ENCODE measurements around the gene NPC1L1. TPM values are rescaled to one million over a fixed set of nuclear protein-coding genes. Genes with fewer than 3 reads are reported as not detected.
A peak's percentile ranks its signal among the peaks of the same experiment; 100 is the strongest.

Gene NPC1L1
- total and polyA plus RNA-seq, 9 donors, result 0.04 to 1.5 (median 0.11) TPM; not detected in 1

GRCh38 chr7:44486693-44487092, 54.4 kb downstream of the NPC1L1 start:
- peaks cover 27% of the 10 kb centered on the region for H3K36me3 ChIP-seq (ENCODE audit: control insufficient read depth, insufficient read depth, low read length)
- DNase-seq, result no peak
- WGBS (ENCODE audit: insufficient coverage), result 94% methylated on average over 1 of the region's 1 CpG
- peaks cover 10% of the 10 kb centered on the region for H3K9me3 ChIP-seq (replicated peaks; ENCODE audit: control insufficient read depth, low read depth, low read length)
- no peaks in the 10 kb centered on the region for H3K27me3 ChIP-seq (ENCODE audit: control insufficient read depth, insufficient read depth, low read length)
- H3K4me1 ChIP-seq (ENCODE audit: control insufficient read depth, insufficient read depth, low read length), result peaks cover 5% of the 10 kb centered on the region
- no peak overlapping the region for H3K27ac ChIP-seq (ENCODE audit: low read length)
- no peak overlapping the region for H3K4me3 ChIP-seq (ENCODE audit: low read length)

- H3K27ac ChIP-seq (ENCODE audit: low read length), result no peak overlapping the region
- H3K9me3 ChIP-seq (replicated peaks; ENCODE audit: control insufficient read depth, low read depth, low read length), result peaks cover 10% of the 10 kb centered on the region
- H3K4me1 ChIP-seq (ENCODE audit: control insufficient read depth, insufficient read depth, low read length), result peaks cover 5% of the 10 kb centered on the region
- DNase-seq, result no peak
- H3K27me3 ChIP-seq (ENCODE audit: control insufficient read depth, insufficient read depth, low read length), result no peaks in the 10 kb centered on the region
- 94% methylated on average over 1 of the region's 4 CpGs for WGBS (ENCODE audit: insufficient coverage)
- H3K4me3 ChIP-seq (ENCODE audit: low read length), result no peak overlapping the region
- H3K36me3 ChIP-seq (ENCODE audit: control insufficient read depth, insufficient read depth, low read length), result peaks cover 31% of the 10 kb centered on the region
Measured at GRCh38 chr7:44486001-44486400, 55.1 kb downstream of the NPC1L1 start.

DNA sequence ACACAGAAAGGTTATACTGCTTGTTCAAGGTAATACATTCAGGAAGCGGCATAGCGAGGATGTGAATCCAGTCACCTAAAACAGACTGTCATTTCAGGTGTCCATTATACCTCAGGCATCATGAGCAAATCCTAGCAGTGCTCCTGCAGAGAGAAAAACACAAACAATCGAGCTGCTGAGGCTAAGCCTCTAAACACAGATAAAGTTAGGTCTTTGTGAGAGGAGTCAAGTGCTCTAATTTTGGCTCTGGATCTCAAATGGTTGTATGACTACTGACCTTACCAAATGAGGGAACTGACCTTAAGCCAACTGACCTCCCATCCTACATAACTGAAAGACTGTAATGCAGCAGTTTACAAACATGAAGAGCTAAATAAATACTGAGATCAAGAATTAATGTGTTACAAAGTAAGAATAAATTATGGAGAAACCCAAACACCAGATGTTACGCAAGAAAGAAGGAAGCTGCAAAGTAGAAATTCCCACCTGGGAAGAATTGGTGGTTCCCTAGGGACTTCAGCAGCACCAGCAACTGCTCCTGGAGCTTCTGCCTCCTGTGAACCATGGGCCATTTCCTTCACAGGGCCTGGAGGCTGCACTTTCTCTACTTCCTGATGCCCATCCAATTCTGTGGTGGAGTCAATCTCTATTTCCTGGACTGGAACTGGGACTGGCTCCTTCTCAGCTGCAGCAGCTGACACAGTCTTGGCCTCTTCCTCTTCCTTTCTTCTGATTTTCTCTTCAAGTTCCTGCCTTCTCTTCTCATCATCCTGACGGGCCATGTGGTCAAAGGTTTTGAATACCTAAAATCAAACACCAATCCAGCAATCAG, 56.4 kb downstream of the NPC1L1 start:
- no peak overlapping the region for H3K27ac ChIP-seq (ENCODE audit: low read length)
- 88% methylated on average over 3 of the region's 5 CpGs for WGBS (ENCODE audit: insufficient coverage)
- H3K27me3 ChIP-seq (ENCODE audit: control insufficient read depth, insufficient read depth, low read length), result no peaks in the 10 kb centered on the region
- H3K4me3 ChIP-seq (ENCODE audit: low read length), result no peak overlapping the region
- H3K9me3 ChIP-seq (replicated peaks; ENCODE audit: control insufficient read depth, low read depth, low read length), result peaks cover 10% of the 10 kb centered on the region
- H3K4me1 ChIP-seq (ENCODE audit: control insufficient read depth, insufficient read depth, low read length), result peaks cover 5% of the 10 kb centered on the region
- DNase-seq, result peak; percentile 17
- peaks cover 34% of the 10 kb centered on the region for H3K36me3 ChIP-seq (ENCODE audit: control insufficient read depth, insufficient read depth, low read length)

GRCh38 chr7:44482502-44483485, 58.3 kb downstream of the NPC1L1 start:
- Histone ChIP-seq H3K4me1 (ENCODE audit: control insufficient read depth, insufficient read depth, low read length) (no peaks in the 10 kb centered on the region), H3K27me3 (ENCODE audit: control insufficient read depth, insufficient read depth, low read length) (no peaks in the 10 kb centered on the region), H3K27ac (ENCODE audit: low read length) (no peak overlapping the region), H3K4me3 (ENCODE audit: low read length) (no peak overlapping the region), H3K36me3 (ENCODE audit: control insufficient read depth, insufficient read depth, low read length) (peaks cover 39% of the 10 kb centered on the region), H3K9me3 (replicated peaks; ENCODE audit: control insufficient read depth, low read depth, low read length) (peaks cover 10% of the 10 kb centered on the region)
- WGBS (ENCODE audit: insufficient coverage), result no CpG with 5 or more reads among the region's 2 CpGs
- DNase-seq, result no peak

DNA sequence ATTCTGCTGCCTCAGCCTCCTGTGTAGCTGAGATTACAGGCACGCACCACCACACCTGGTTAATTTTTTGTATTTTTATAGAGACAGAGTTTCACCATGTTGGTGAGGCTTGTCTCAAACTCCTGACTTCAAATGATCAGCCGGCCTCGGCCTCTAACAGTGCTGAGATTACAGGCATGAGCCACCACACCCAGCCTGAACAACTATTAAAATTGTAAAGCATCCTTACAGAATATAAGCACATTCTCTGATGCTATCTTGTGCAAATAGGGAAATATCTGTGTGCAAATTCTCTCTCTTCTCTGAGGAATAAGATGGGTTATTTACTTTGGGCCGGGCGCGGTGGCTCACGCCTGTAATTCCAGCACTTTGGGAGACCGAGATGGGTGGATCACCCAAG, 63.2 kb downstream of the NPC1L1 start:
- Histone ChIP-seq H3K36me3 (ENCODE audit: control insufficient read depth, insufficient read depth, low read length) (peaks cover 40% of the 10 kb centered on the region), H3K27me3 (ENCODE audit: control insufficient read depth, insufficient read depth, low read length) (no peaks in the 10 kb centered on the region), H3K4me1 (ENCODE audit: control insufficient read depth, insufficient read depth, low read length) (no peaks in the 10 kb centered on the region), H3K27ac (ENCODE audit: low read length) (no peak overlapping the region), H3K4me3 (ENCODE audit: low read length) (no peak overlapping the region), H3K9me3 (replicated peaks; ENCODE audit: control insufficient read depth, low read depth, low read length) (peaks cover 3% of the 10 kb centered on the region)
- DNase-seq, result no peak
- WGBS (ENCODE audit: insufficient coverage), result no CpG with 5 or more reads among the region's 8 CpGs

DNA sequence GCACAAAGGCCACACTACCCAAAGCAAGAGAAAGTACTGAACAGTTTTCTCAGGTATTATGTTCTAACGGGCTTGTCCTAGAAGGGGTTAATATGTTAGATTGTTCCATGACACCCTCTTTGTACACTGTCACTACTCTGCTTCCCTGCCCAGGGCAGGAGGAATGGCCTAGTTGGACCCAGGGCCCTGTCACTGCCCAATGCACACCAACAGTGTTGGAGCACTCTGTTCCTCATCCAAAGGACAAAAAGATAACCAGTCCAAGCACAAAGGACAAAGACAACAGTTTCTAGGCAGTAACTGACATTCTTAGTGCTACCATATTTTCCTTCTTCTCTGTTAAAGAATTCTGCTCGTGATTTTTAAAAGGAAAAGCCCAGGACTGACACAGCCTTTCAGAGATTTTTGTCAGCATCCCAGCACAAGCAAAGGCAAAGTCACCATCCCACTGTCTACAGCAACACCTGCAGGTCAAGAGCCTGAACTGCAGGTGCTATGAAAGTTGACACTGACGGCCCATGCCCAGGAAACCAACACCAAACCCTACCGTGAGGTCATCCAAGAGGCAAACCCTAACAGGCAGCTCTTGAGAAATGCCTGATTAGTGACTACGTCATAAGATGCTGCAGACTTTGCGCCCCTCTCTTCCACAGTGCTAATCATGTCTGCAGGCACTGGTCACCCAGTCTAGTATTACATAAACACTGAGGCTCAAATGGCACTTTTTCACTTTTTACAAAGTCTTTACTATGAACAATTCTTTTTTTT, 63.9 kb downstream of the NPC1L1 start:
- Histone ChIP-seq H3K27ac (ENCODE audit: low read length) (no peak overlapping the region), H3K36me3 (ENCODE audit: control insufficient read depth, insufficient read depth, low read length) (peaks cover 41% of the 10 kb centered on the region), H3K9me3 (replicated peaks; ENCODE audit: control insufficient read depth, low read depth, low read length) (no peaks in the 10 kb centered on the region), H3K4me1 (ENCODE audit: control insufficient read depth, insufficient read depth, low read length) (no peaks in the 10 kb centered on the region), H3K4me3 (ENCODE audit: low read length) (no peak overlapping the region), H3K27me3 (ENCODE audit: control insufficient read depth, insufficient read depth, low read length) (no peaks in the 10 kb centered on the region)
- peak; percentile 67 for DNase-seq
- WGBS (ENCODE audit: insufficient coverage), result 10% methylated on average over 5 of the region's 6 CpGs

GRCh38 chr7:44476313-44476712, 64.8 kb downstream of the NPC1L1 start:
- Histone ChIP-seq H3K9me3 (replicated peaks; ENCODE audit: control insufficient read depth, low read depth, low read length) (no peaks in the 10 kb centered on the region), H3K27me3 (ENCODE audit: control insufficient read depth, insufficient read depth, low read length) (no peaks in the 10 kb centered on the region), H3K27ac (ENCODE audit: low read length) (no peak overlapping the region), H3K4me1 (ENCODE audit: control insufficient read depth, insufficient read depth, low read length) (no peaks in the 10 kb centered on the region), H3K4me3 (ENCODE audit: low read length) (no peak overlapping the region), H3K36me3 (ENCODE audit: control insufficient read depth, insufficient read depth, low read length) (peaks cover 42% of the 10 kb centered on the region)
- WGBS (ENCODE audit: insufficient coverage), result 93% methylated on average over 2 of the region's 5 CpGs
- no peak for DNase-seq

DNA sequence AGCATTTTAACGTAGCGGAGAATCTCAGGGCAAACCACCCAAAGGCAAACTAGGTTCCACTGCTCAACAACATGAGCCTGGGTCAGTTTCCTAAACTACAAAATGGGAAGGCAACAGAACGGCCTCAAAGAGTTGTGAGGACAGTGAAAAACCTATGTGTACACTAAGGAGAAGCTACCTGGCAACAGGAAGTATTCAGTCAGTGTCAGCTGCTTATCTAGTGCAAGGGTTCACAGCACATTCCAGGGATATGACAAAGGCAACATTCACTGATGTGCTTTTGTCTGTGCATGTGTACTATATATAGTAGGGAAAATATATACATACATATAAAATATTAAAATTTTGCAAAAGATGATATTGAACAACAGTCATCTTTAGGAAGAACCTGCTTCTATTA, 67.8 kb downstream of the NPC1L1 start:
- Histone ChIP-seq H3K4me1 (ENCODE audit: control insufficient read depth, insufficient read depth, low read length) (peaks cover 3% of the 10 kb centered on the region), H3K27ac (ENCODE audit: low read length) (no peak overlapping the region), H3K4me3 (ENCODE audit: low read length) (no peak overlapping the region), H3K27me3 (ENCODE audit: control insufficient read depth, insufficient read depth, low read length) (no peaks in the 10 kb centered on the region), H3K9me3 (replicated peaks; ENCODE audit: control insufficient read depth, low read depth, low read length) (no peaks in the 10 kb centered on the region), H3K36me3 (ENCODE audit: control insufficient read depth, insufficient read depth, low read length) (peaks cover 31% of the 10 kb centered on the region)
- no peak for DNase-seq
- WGBS (ENCODE audit: insufficient coverage), result no CpG with 5 or more reads among the region's 3 CpGs

GRCh38 chr7:44472843-44473242, 68.3 kb downstream of the NPC1L1 start:
- H3K4me3 ChIP-seq (ENCODE audit: low read length), result no peak overlapping the region
- no peaks in the 10 kb centered on the region for H3K9me3 ChIP-seq (replicated peaks; ENCODE audit: control insufficient read depth, low read depth, low read length)
- WGBS (ENCODE audit: insufficient coverage), result 28% methylated on average over 3 of the region's 3 CpGs
- H3K4me1 ChIP-seq (ENCODE audit: control insufficient read depth, insufficient read depth, low read length), result peaks cover 3% of the 10 kb centered on the region
- no peaks in the 10 kb centered on the region for H3K27me3 ChIP-seq (ENCODE audit: control insufficient read depth, insufficient read depth, low read length)
- DNase-seq, result no peak
- no peak overlapping the region for H3K27ac ChIP-seq (ENCODE audit: low read length)
- peaks cover 31% of the 10 kb centered on the region for H3K36me3 ChIP-seq (ENCODE audit: control insufficient read depth, insufficient read depth, low read length)

Measured in muscle of leg (tissue), 11 donors.